ENCODE data around the gene STX2. TPM values are rescaled to one million over a fixed set of nuclear protein-coding genes. Genes with fewer than 3 reads are reported as not detected.

STX2 gene
- total and polyA plus RNA-seq, 10 of the 15 experiments (the other 5 are each of a cell fraction or from before 2014, with no cell fraction given) = 6.0 to 22.2 (median 10.0) TPM

DNA sequence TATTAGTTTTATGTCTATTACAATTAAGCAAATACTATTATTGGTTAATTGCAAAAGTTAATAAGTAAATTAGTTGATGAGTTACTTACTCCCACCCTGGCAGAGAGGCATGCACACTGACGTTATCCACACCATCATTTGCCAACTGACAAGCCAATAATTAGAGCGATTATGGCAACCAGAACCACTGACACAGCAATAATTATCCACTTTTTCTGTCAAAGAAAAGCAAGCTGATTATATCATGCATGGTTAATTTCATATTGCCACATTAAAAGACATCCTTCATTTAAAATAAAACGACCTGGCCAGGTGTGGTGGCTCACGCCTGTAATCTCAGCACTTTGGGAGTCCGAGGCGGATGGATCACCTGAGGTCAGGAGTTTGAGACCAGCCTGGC, 43.1 kb downstream of the STX2 start:
- no peak overlapping the region for H3K27ac ChIP-seq (ENCODE audit: control insufficient read depth, insufficient read depth)
- intact Hi-C loops (cut with micrococcal nuclease; ENCODE audit: unreplicated experiment) = no loop called here
- in situ Hi-C loops (cut with MboI) = no loop called here

More for the DNA sequence above, 43.1 kb downstream of the STX2 start:
- peaks cover 0 to 18% of the 10 kb centered on the region in 2 experiments; a peak in 3 of 4 replicates for H3K36me3 ChIP-seq (ENCODE audit: control insufficient read depth in 2 of 2, insufficient read depth in 2 of 2, low read length in 1 of 2)
- H3K4me3 ChIP-seq = no peak overlapping the region
- no TSS peak for BruUV-seq (replicated peaks)
- RAD21 ChIA-PET (ENCODE audit: unreplicated experiment) = interaction anchor here (1.3 kb wide), 1 partner anchor 17 kb away, joined by 4 read pairs; no protein-coding TSS in a partner anchor
- SMC1A ChIA-PET (ENCODE audit: uncharacterized antibody, unreplicated experiment) = no interaction called here
- no peaks in the 10 kb centered on the region for H3K79me2 ChIP-seq (ENCODE audit: control insufficient read depth, insufficient read depth, low read length)
- 56% methylated on average over 6 of the region's 6 CpGs for WGBS (ENCODE audit: insufficient coverage, insufficient replicate concordance, low lambda C conversion rate, missing lambda C conversion rate)
- POLR2A ChIA-PET = no interaction called here
- no peaks in the 10 kb centered on the region for H3K27me3 ChIP-seq (replicated peaks in 1 of 2; ENCODE audit: control insufficient read depth in 2 of 2, insufficient read depth in 2 of 2, low read length in 1 of 2)
- DNase-seq (ENCODE audit: low read depth, low spot score) (no peak), ATAC-seq (no peak), FAIRE-seq (no peak)
- CTCF ChIA-PET = interaction anchor here (0.6 kb wide), 1 partner anchor 770 kb away, joined by 3 read pairs; no protein-coding TSS in a partner anchor
- H3K4me2 ChIP-seq (ENCODE audit: control insufficient read depth, insufficient read depth) = no peak overlapping the region
- H3K9me3 ChIP-seq (replicated peaks; ENCODE audit: control insufficient read depth, insufficient read depth, low read length) = no peaks in the 10 kb centered on the region
- H3K4me1 ChIP-seq (ENCODE audit: control insufficient read depth, insufficient read depth, low read length) = peaks cover 13% of the 10 kb centered on the region
- no peak overlapping the region for H3K9ac ChIP-seq (ENCODE audit: control insufficient read depth, insufficient read depth, low read length)
- TF ChIP-seq, protein P1, sequence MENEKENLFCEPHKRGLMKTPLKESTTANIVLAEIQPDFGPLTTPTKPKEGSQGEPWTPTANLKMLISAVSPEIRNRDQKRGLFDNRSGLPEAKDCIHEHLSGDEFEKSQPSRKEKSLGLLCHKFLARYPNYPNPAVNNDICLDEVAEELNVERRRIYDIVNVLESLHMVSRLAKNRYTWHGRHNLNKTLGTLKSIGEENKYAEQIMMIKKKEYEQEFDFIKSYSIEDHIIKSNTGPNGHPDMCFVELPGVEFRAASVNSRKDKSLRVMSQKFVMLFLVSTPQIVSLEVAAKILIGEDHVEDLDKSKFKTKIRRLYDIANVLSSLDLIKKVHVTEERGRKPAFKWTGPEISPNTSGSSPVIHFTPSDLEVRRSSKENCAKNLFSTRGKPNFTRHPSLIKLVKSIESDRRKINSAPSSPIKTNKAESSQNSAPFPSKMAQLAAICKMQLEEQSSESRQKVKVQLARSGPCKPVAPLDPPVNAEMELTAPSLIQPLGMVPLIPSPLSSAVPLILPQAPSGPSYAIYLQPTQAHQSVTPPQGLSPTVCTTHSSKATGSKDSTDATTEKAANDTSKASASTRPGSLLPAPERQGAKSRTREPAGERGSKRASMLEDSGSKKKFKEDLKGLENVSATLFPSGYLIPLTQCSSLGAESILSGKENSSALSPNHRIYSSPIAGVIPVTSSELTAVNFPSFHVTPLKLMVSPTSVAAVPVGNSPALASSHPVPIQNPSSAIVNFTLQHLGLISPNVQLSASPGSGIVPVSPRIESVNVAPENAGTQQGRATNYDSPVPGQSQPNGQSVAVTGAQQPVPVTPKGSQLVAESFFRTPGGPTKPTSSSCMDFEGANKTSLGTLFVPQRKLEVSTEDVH (IDR thresholded peaks at IDR 0.05; ENCODE audit: low read depth, partially characterized antibody) = no peak
- TF ChIP-seq POU2F2 (IDR thresholded peaks at IDR 0.05; ENCODE audit: borderline replicate concordance, low read depth, low read length) (no peak), BCL11A (IDR thresholded peaks at IDR 0.05; ENCODE audit: low read depth, low read length) (no peak), MEF2B (IDR thresholded peaks at IDR 0.05; ENCODE audit: partially characterized antibody, poor library complexity, severe bottlenecking) (no peak), EGR1 (IDR thresholded peaks at IDR 0.05; ENCODE audit: borderline replicate concordance in 1 of 2, low read depth in 2 of 2, low read length in 2 of 2) (no peak), EP300 (IDR thresholded peaks at IDR 0.05; ENCODE audit: borderline replicate concordance in 1 of 2, control insufficient read depth in 1 of 2, low read depth in 2 of 2, low read length in 2 of 2) (no peak), CHD2 (IDR thresholded peaks at IDR 0.05; ENCODE audit: borderline replicate concordance, low read depth, low read length) (no peak), SMARCA5 (IDR thresholded peaks at IDR 0.05) (no peak), MTA3 (IDR thresholded peaks at IDR 0.05; ENCODE audit: borderline replicate concordance, low read length) (no peak), NR2F1 (conservative IDR thresholded peaks at IDR 0.05) (no peak), RBBP5 (conservative IDR thresholded peaks at IDR 0.05) (no peak), ATF7 (IDR thresholded peaks at IDR 0.05; ENCODE audit: low read depth) (no peak), CBX5 (IDR thresholded peaks at IDR 0.05; ENCODE audit: low read depth) (no peak)
- TF ChIP-seq, protein P2, sequence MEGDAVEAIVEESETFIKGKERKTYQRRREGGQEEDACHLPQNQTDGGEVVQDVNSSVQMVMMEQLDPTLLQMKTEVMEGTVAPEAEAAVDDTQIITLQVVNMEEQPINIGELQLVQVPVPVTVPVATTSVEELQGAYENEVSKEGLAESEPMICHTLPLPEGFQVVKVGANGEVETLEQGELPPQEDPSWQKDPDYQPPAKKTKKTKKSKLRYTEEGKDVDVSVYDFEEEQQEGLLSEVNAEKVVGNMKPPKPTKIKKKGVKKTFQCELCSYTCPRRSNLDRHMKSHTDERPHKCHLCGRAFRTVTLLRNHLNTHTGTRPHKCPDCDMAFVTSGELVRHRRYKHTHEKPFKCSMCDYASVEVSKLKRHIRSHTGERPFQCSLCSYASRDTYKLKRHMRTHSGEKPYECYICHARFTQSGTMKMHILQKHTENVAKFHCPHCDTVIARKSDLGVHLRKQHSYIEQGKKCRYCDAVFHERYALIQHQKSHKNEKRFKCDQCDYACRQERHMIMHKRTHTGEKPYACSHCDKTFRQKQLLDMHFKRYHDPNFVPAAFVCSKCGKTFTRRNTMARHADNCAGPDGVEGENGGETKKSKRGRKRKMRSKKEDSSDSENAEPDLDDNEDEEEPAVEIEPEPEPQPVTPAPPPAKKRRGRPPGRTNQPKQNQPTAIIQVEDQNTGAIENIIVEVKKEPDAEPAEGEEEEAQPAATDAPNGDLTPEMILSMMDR (IDR thresholded peaks at IDR 0.05 in 2 of 3, conservative IDR thresholded peaks at IDR 0.05 in 1 of 3; ENCODE audit: control insufficient read depth in 2 of 3, extremely low read depth in 1 of 3, insufficient read depth in 1 of 3, low read depth in 3 of 3, low read length in 3 of 3) = no peak
- TF ChIP-seq, protein P3, sequence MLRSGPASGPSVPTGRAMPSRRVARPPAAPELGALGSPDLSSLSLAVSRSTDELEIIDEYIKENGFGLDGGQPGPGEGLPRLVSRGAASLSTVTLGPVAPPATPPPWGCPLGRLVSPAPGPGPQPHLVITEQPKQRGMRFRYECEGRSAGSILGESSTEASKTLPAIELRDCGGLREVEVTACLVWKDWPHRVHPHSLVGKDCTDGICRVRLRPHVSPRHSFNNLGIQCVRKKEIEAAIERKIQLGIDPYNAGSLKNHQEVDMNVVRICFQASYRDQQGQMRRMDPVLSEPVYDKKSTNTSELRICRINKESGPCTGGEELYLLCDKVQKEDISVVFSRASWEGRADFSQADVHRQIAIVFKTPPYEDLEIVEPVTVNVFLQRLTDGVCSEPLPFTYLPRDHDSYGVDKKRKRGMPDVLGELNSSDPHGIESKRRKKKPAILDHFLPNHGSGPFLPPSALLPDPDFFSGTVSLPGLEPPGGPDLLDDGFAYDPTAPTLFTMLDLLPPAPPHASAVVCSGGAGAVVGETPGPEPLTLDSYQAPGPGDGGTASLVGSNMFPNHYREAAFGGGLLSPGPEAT (IDR thresholded peaks at IDR 0.05; ENCODE audit: low read depth) = no peak
- TF ChIP-seq, protein P4, sequence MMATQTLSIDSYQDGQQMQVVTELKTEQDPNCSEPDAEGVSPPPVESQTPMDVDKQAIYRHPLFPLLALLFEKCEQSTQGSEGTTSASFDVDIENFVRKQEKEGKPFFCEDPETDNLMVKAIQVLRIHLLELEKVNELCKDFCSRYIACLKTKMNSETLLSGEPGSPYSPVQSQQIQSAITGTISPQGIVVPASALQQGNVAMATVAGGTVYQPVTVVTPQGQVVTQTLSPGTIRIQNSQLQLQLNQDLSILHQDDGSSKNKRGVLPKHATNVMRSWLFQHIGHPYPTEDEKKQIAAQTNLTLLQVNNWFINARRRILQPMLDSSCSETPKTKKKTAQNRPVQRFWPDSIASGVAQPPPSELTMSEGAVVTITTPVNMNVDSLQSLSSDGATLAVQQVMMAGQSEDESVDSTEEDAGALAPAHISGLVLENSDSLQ (IDR thresholded peaks at IDR 0.05) = no peak
- H4K20me1 ChIP-seq (ENCODE audit: control insufficient read depth, insufficient read depth) = no peaks in the 10 kb centered on the region
- H2AFZ ChIP-seq (ENCODE audit: control insufficient read depth, low read depth, low read length) = no peak overlapping the region

Data from GM12878 (cell line).